ENCODE data around the gene LRP11.

DNA sequence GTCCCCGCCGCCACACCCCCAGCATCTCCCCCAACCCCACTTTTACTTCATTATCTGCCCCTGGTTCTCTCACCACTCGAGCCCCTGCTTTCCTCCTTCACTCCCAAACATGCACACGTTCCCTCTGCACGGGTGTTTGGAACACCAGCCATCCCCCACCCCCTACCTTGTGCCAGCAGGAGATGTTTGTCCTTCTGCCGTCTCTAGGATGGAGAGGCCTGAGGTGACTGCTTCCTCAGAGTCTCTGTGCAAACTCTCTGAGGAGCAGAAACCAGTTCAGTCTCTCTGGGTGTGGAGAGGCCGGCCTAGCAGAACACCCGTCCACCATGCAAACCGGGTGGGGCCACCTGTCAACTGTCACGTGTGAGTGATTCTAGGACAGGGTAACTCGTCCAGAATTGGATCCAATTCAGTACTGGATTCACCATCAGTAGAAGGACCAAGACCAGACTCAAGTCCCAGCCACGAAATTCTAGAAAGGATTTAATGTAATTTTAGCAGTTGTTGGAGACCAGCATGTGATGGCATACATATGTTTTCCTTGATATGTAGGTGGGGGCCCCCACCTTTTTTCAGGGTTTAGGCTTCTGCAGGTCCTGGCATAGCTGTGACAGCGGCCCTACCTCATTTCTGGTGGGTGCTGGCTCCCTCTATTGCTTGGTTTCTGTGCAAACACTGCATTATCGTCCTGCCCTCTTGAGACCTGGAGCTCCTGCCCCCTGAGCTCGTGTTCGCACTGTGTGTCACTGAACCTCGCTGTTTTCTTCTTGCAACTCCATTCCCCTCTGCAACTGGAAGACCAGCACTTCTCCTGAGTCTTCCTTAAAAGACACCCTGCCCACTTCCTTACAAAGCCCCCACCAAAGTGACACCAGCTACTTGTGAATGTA is 33.9 kb upstream of the LRP11 start, which contains the start of gene RAET1E:
- TF ChIP-seq, protein P1, sequence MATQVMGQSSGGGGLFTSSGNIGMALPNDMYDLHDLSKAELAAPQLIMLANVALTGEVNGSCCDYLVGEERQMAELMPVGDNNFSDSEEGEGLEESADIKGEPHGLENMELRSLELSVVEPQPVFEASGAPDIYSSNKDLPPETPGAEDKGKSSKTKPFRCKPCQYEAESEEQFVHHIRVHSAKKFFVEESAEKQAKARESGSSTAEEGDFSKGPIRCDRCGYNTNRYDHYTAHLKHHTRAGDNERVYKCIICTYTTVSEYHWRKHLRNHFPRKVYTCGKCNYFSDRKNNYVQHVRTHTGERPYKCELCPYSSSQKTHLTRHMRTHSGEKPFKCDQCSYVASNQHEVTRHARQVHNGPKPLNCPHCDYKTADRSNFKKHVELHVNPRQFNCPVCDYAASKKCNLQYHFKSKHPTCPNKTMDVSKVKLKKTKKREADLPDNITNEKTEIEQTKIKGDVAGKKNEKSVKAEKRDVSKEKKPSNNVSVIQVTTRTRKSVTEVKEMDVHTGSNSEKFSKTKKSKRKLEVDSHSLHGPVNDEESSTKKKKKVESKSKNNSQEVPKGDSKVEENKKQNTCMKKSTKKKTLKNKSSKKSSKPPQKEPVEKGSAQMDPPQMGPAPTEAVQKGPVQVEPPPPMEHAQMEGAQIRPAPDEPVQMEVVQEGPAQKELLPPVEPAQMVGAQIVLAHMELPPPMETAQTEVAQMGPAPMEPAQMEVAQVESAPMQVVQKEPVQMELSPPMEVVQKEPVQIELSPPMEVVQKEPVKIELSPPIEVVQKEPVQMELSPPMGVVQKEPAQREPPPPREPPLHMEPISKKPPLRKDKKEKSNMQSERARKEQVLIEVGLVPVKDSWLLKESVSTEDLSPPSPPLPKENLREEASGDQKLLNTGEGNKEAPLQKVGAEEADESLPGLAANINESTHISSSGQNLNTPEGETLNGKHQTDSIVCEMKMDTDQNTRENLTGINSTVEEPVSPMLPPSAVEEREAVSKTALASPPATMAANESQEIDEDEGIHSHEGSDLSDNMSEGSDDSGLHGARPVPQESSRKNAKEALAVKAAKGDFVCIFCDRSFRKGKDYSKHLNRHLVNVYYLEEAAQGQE (IDR thresholded peaks at IDR 0.05; ENCODE audit: insufficient read depth in 1 of 2, low read depth in 2 of 2, low read length in 2 of 2) = no peak
- TF ChIP-seq TAF1 (IDR thresholded peaks at IDR 0.05; ENCODE audit: borderline replicate concordance, insufficient read depth, low read length) (no peak), POLR2AphosphoS5 (IDR thresholded peaks at IDR 0.05; ENCODE audit: low read depth, low read length) (no peak), SIN3A (IDR thresholded peaks at IDR 0.05; ENCODE audit: borderline replicate concordance, insufficient read depth, low read length) (no peak), FOXP2 (optimal IDR thresholded peaks at IDR 0.05; ENCODE audit: borderline replicate concordance, extremely low read depth, extremely low read length, insufficient read depth) (no peak)

Measured in PFSK-1 (cell line).